Stimulated activated CD4-positive, alpha-beta T cell treated with anti-CD3 and anti-CD28 coated beads, TNF-alpha, amount 100 ng/mL, for 48 hours (primary cell): ENCODE data around the gene SMIM10L2A.
"Not testable (repeated sequence)": the region's sequence is repeated elsewhere in the genome, so short reads cannot be mapped to it uniquely, and the experiment has no call there.

Experiments used
- DNase-seq, 3 donors: peaks; one replicate each; pipeline ENCODE4 v3.0.0-alpha.2; 2020; ENCODE audit warnings: low read depth in 3 of 3

SMIM10L2A gene

DNA sequence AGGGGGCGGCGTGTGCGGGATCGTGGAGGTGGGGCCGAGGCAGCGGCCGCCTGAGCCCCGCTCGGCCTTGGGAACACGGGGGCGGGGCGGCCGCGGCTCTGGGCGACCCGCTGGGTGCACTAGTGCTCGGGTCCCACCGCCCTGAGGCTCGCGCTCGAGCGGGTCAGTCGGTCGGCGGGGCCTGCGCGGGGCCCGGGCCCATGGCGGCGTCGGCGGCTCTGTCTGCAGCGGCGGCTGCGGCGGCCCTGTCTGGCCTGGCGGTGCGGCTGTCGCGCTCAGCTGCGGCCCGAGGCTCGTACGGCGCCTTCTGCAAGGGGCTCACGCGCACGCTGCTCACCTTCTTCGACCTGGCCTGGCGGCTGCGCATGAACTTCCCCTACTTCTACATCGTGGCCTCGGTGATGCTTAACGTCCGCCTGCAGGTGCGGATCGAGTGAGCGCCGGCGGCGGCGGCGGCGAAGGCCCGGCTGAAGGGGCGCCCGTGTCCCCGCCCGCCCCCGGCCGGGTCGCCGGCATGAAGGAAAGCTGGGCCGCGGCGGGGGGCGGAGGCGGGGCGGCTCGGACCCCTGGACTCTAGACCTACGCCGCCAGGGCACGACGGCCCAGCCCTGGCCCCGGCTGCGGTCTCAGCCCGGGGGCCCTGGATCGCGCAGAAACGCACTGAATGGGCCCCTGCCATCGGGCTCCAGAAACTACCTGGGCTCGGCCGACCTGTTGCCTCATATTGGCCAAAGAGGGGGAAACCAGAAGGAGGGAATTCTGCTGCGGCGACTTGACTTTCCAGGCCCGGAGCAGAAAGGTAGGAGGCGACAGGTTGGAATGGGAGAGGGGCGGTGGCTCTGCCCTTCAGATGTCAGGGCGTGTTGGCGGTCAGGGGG lies at the start of gene SMIM10L2A:
Gene SMIM10L2A, plus strand, starts transcription at position 13 of the 878 bp plus-strand sequence. Its CDS starts 188 bp downstream, at position 201.
- DNase-seq: peak in 1 of 3 donors; percentile 3

DNA sequence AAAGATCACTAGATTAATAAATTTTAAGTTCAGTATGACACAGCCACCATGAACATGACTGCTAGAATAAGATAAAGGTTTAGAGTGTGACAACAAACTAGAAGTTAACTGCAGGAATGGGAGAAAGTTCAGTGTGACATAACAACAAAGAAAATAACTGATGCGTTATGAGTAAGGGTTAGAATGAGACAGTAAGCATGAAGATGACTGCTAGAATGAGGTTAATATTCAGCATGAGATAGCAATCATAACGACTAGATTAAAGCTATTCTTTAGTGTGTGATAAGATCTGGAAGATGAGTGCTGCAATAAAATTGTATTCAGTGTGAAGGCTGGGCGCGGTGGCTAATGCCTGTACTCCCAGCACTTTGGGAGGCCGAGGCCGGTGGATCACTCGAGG lies 48.4 kb upstream of the SMIM10L2A start:
- no peak for DNase-seq

DNA sequence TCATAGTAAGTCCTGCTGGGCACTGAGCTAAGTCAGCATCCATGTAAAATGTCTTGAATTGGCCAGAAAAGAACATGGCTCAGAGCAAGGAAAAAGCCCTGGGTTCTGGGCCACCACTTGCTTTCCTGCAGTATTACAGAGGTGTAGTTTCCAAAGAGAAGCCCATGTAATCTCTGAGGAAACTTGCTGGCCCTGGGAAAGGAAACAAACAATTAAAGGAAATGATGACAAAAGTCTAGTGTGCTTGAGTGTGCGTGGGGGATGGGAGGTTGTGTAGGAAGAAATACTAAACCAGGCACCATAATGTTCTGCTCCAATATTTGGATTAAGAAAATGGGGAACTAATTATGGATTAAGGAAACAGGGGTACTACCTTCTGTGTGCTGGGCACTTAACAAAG lies 39.5 kb upstream of the SMIM10L2A start:
- DNase-seq: no peak

DNA sequence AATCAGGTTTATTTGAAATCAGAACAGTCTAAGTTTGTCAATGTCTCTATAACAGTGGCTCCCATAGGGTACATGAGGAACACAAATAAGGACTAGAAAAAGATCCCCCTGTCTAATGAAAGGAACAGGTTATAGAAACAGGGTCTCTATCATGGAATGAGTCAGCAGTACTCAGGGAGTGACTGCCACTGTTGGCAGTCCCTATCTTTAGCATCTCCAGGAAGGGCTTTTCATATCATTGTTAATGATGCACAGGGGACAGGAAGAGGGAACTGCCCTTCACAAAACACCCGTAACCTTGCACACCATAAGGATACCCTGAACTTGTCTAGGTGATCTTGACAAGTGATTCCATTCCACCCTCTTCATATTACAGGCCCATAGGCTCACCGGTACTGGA lies 38.5 kb upstream of the SMIM10L2A start:
- DNase-seq: no peak

DNA sequence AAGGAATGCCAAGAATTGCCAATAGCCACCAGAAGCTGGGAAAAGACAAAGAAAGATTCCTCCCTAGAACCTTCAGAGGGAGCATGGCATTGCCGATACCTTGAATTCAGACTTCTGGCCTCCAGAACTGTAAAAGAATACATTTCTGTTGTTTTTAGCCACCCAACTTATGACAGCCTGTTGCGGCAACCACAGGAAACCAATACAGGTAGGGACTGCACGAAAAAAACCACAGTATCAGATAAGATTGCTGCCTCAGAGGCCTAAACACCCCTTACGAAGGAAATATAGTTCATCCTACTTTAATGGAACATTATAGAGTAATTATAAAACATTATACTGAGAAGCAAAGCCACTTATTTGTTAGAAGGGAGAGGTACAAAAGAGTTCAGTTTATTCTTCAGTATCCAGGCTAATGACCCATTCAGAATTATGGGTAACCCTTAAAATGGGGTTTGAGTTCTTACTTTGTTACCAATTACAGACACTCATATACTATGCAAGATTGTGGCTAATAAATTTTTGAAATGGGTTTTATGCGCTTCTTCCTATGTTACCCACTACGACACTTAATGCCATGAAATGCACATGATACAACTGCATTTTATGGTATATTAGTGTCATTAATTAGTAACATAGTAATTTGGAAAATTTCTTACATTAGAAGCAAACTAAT lies 37.4 kb upstream of the SMIM10L2A start:
- DNase-seq: peak in 2 of 3 donors; percentile 1 to 5

DNA sequence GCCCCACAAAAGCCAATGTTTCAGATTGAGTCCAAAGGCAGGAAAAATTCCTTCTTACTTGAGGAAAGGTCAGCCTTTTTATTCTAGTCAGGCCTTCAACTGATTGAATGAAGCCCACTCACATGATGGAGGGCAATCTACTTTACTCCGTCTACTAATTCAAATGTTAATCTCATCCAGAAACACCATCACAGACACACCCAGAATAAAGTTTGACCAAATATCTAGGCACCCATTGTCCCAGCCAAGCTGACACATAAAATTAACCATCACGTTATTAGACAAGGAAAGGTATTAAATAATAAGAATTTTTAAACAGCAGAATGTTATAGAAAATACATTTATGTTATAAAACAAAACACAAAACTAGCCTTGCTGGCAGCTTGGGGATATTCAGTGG lies 32.9 kb upstream of the SMIM10L2A start:
- DNase-seq: no peak

DNA sequence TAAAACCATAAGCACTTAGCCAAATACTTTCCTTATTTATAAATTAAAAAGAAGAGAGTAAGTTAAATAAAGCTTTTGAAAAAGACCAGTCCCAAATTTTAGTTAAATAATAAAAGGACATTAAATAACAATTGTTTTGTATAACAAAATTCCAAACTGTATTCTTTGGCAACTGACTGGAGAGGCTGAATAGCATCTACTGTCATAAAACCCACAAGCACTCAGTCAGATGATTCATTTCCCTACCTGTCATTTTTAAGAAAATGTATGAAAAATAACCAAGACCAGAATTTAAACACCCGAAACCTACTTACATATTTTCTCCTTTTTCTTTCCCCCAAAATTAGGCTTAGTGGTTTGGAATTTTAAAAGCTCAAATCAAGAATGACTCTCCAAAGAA lies 32.5 kb upstream of the SMIM10L2A start:
- DNase-seq: no peak

DNA sequence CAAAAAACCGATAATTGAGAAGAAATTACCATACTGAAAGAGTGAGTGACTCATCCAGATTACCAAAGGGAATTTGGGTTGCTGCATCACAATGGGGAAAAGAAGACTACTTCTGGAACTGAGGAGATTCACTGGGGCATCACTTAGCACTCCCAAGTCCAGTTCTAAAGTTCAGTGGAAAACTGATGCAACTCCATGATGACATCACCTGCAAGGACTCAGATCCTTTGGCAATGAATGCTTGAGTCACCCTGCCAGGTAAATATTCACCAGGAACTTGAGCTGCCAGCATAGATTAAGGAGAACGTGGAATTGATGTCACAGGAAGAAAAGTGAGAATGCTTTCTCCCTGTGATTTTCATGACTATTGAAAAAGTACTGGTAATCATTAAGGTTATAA lies 32.0 kb upstream of the SMIM10L2A start:
- no peak for DNase-seq

DNA sequence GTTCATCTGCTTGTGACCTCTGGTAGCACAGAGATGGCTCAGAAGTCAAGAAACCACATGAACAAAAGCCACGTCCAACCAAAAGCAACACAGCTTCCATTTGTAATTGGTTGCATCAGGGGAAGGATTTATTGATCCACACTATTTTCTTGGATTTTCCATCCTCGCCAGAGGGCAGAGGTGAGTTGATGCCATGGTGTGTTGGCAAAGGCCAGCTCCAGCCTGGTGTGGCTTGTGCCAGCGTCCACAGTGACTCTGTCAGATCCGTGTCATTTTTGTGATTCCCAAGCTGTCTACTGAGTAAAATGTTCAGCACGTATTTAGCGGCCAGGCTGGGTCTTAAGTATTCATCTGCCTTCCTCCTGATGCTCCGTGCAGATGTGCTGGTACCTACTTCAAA lies 30.0 kb upstream of the SMIM10L2A start:
- no peak for DNase-seq

DNA sequence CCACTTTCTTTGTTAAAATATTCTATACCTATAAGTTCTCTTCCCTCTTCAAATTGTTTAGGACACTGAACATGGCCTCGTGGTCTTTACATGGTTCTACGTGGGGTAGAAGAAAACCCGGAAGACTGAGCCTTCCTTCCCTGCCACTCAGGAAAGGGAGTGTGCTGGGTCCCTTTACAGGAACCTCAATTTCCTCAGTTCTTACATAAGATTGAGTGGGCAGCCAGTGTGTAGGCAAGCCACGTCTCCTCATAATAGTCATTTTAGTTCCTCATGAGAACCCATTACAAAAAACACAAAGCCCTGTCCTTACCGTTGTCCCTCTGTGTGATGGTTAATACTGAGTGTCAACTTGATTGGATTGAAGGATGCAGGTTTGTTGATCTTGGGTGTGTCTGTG lies 28.7 kb upstream of the SMIM10L2A start:
- no peak for DNase-seq

DNA sequence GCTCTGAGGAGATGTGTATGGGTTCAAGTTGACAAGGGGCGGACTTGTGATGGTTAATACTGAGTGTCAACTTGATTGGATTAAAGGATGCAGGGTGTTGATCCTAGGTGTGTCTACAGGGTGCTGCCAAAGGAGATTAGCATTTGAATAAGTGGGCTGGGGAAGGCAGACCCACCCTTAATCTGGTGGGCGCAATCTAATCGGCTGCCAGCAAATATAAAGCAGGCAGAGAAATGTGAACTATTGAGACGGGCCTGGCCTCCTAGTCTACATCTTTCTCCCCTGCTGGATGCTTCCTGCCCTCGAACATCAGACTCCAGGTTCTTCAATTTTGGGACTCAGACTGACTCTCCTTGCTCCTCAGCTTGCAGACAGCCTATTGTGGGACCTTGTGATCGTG lies 26.7 kb upstream of the SMIM10L2A start:
- DNase-seq: no peak

DNA sequence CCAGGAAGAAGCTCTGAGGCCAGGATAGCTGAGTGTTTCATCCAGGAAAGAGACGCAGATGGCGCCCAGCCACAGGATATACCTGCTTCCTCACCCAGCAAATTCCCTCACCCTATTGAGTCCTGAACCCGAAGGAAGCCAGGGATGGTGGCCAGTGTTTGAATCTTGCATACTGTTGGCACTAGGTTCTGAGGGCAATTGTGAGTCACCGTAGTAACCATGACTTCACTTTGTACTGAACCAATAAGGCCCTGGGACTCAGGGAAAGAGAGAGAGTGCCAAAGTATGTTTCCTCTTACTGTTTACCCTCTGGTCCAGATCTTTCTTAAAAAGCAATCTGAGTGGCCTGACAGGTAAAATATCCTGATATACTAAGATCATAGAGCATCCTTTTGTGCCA lies 25.6 kb upstream of the SMIM10L2A start:
- no peak for DNase-seq

DNA sequence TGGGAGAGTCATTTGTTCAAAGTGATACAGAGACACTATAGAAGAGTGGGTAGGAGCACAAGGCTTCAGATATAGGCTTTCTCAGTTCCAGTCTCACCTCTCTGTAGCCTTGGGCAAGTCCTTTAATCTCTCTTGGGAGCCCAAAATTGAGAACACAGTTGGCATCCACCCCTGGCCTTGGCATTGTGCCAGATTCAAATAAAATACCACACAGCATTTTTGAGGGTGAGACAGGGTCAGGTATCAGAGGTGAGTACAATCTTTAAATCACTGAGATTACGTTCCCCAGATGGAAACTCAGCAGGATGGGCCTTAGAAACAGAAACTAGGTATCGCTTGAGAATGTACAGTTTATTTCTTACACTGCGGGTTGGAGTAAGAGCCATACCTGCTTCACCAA lies 25.2 kb upstream of the SMIM10L2A start:
- DNase-seq: no peak

DNA sequence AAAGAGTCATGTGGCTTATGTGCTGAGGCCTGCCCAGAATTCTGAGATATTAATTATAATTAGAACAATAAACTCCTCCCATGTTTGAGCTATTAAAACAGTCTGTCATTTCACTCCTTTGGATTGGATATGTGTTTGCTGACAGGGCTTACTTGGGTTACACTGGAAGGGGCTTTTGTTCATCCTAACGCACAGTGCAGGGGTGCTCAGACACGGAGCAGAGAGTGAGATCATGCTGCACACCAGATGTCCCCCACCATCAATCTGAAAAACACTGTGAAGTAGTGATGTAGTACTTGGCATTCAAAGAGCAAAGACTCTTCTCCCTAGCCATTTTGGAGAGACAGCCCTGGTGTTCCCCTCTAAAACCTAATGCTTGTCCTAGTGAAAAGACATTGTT lies 24.1 kb upstream of the SMIM10L2A start:
- no peak for DNase-seq

DNA sequence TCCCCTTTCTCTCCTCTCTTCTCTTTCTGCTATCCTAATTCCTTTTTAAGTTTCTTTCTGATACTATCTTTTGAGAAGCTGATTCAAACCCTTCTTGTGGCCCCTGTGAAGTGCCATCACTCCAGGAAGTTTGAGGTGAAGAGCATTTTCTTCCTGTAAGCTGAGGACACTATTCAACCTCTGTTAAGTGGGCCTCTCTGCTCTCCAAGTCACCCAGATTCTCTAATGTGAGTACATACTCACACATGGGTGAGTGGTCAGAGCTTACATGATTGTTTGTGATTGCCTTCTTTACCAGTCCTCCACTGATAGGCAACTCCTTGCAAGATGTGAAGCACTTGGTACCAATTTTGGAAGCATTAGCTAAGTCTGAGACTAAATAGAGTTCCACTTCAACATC lies 18.4 kb upstream of the SMIM10L2A start:
- no peak for DNase-seq

DNA sequence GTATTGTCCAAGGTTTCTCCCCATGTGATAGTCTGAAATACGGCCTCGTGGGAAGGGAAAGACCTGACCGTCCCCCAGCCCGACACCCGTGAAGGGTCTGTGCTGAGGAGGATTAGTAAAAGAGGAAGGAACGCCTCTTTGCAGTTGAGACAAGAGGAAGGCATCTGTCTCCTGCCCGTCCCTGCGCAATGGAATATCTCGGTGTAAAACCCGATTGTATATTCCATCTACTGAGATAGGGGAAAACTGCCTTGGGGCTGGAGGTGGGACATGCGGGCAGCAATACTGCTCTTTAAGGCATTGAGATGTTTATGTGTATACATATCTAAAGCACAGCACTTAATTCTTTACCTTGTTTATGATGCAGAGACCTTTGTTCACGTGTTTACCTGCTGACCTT lies 15.3 kb upstream of the SMIM10L2A start:
- not testable (repeated sequence) for DNase-seq

DNA sequence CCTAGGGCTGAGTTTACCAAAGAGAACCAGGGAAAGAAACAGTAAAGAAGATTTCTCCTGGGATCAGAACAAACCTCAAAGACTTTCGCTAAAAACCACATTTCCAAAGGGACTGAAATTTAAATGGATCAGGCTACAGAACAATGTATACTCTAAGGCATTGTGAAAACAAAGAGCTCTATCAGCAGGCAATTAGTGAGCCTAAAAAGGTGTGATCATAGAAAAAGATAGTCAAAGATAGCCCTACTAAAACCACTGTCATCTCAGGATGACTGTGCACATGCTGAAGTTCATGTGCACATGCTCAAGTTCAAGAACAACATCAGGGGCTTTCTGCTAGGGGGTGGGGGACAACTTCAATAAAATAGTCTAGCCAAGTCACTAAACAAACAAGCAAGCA lies 12.9 kb upstream of the SMIM10L2A start:
- DNase-seq: no peak

DNA sequence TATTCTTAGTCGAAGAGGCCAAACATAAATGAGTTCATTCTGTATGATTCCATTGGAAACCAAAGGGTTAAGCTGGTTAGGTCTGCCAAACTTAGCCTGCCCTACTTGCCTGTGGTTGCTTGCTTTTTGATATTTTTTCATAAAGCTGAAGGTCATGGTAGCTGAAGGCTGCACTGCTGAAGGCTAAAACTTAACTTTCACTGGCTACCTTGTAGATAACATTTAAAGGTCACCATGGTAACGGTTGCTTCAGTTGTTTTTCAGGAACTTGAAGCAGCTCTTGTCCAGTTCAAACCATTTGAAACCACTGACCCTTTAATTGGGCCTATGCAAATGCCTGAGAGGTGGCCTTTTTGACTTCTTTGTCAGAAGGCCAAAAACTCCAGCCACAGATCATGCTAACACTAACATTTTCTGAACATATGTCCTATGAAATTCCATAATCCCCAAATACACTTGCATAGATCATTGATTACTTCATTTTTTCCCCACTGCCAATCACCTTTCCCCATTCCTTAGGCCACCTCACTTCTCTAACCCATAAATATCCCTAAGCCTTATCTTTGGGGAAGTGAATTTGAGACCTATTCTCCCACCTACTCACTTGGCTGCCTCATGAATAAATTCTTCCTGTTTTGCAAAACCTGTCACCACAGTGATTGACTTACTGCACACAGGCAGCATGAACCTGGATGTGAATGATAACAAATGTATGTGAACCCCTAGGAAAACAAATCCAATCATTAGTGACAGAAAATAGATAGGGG lies 10.7 kb upstream of the SMIM10L2A start:
- no peak for DNase-seq

DNA sequence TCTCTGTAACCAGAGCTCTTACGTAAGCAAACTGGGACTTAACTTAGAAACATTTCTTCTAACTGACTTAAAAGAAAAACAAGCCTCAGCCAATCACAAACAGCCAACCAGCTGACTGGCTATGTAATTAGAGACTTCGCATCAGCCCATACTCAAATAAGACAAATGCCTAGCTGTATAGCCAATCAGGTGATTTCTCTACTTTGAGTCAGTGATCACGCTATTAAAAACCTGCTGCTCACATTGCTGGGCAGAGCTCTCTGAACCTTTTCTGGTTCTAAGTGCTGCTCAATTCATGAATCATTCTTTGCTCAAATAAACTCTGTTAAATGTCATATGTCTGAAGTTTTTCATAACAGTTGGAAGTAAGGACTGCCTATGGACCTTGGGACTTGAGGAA lies 9.9 kb upstream of the SMIM10L2A start:
- DNase-seq: no peak

DNA sequence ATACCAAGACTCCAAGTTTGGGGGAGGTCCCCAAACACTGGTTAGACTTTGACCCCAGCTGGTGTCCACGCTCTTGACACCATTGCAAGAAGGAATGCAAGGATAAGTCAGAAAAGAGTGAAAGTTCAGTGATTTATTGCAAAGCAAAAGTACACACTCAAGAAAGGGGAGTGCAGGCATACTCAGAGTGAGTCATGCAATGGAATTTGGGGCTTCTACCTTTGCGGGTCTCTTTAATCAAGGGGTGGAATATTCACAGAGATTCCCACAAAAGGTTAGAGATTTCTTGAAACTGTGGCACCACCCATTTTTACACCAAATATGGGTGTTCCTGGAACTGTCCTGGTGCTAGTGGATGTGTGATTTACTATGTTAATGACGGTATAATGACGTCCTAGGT lies 5.2 kb upstream of the SMIM10L2A start:
- no peak for DNase-seq

DNA sequence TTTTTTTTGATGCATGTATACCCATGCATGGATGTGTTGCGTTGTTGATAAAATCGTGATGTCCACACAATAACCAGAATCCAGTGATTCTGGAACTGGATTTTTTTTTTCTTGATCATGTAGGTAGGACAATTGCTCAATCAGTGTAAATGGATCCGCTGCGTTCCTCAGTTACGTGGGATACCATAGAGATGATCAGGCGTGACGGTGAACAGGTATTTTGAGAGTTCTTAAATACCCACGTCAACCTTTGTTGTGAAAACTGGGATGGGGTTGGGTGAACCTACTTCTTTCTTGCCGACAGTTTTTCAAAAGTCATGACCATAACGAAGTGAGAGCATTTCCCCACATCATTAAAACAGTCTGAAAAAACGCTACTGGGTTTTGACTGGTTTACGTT lies 913 bp upstream of the SMIM10L2A start:
- DNase-seq: no peak

DNA sequence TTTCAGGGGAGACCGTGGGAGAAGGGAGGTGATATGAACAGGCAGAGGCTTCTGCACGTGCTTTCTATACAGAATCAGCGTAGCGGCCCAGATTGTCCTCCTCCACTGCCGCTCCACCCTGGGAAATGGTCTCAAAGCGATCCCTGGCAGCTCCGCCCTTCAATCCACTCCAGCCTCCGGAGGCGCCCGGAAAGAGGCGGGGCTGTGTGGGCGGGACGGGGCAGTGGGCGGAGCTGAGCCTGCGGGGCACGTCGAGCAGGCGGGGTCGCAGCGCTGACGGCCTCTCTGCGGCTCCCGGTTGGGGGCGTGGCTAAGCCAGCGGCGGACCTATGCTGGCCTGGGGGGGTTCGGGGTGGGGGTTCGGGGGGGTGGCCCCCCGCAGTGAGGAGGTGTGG lies 210 bp upstream of the SMIM10L2A start:
- DNase-seq: peak; percentile 72 to 82 (median 79)

DNA sequence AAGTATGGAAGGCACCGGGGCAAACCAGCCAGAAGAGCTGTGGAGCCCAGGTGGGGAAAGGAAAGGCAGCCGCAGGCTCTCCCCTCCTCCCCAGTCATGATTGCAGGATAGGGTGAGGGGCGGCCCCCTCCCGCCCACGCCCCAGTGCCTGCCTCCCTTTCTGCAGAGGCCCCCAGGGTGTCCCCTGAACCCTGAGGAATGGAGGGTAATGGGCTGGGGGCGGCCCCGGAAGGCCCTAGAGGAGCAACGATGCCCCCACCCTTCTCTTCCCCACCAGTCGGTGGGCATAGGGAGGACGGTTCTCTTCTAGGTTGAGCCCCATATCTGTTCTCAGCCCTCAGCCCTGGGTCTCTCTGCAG lies 1.0 kb downstream of the SMIM10L2A start:
- not testable (repeated sequence) for DNase-seq
